ENCODE results near the gene AP1B1. TPM values are rescaled to one million over a fixed set of nuclear protein-coding genes. Genes with fewer than 3 reads are reported as not detected.

Gene AP1B1
- total and polyA plus RNA-seq, 2 of the 13 experiments (the other 11 are each of a cell fraction or from before 2014, with no cell fraction given) = 26.6 to 29.7 TPM

DNA sequence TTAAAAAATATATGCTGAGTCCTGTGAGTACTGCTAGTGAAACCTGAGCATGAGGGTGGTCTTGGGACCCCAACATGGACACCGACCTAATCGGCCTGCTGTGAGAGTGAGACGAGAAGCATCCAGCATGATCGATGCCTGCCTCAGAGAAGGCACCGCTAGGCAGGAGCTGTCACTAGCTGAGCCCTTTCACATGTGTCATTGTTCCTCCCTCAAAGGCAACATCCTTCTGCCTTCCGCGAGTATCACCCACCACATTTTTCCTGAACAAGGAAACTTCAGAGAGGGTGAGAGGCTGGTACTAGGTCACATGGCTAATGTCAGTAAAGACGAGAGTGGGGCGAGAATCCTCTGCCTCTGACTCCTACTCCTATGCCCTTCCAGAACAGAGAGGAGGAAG is 35.6 kb downstream of the AP1B1 start:
- CTCF ChIA-PET (ENCODE audit: low intra/inter-chr PET ratio, low total read pairs) = no interaction called here
- Histone ChIP-seq H4K20me1 (ENCODE audit: insufficient read depth, low read length) (no peaks in the 10 kb centered on the region), H3K27me3 (ENCODE audit: control insufficient read depth in 1 of 2, insufficient read depth in 2 of 2, low read length in 2 of 2) (no peaks in the 10 kb centered on the region), H2AFZ (ENCODE audit: low read length) (no peak overlapping the region), H3K4me1 (ENCODE audit: insufficient read depth, low read length) (no peaks in the 10 kb centered on the region), H3K27ac (ENCODE audit: extremely low read length, insufficient read depth, low read length) (no peak overlapping the region), H3K4me2 (ENCODE audit: low read depth, low read length) (no peak overlapping the region), H3K4me3 (replicated peaks in 1 of 3; ENCODE audit: insufficient read depth in 1 of 3, low read depth in 2 of 3, low read length in 3 of 3) (no peak overlapping the region), H3K9me3 (ENCODE audit: low read length) (no peaks in the 10 kb centered on the region), H3K9ac (ENCODE audit: insufficient read depth, low read depth, low read length) (no peak overlapping the region), H3K36me3 (replicated peaks in 1 of 2; ENCODE audit: control insufficient read depth in 1 of 2, insufficient read depth in 2 of 2, low read length in 2 of 2) (peaks cover 24 to 70% of the 10 kb centered on the region in 2 experiments), H3K79me2 (ENCODE audit: insufficient read depth, low read length) (no peaks in the 10 kb centered on the region)
- TF ChIP-seq, protein P1, sequence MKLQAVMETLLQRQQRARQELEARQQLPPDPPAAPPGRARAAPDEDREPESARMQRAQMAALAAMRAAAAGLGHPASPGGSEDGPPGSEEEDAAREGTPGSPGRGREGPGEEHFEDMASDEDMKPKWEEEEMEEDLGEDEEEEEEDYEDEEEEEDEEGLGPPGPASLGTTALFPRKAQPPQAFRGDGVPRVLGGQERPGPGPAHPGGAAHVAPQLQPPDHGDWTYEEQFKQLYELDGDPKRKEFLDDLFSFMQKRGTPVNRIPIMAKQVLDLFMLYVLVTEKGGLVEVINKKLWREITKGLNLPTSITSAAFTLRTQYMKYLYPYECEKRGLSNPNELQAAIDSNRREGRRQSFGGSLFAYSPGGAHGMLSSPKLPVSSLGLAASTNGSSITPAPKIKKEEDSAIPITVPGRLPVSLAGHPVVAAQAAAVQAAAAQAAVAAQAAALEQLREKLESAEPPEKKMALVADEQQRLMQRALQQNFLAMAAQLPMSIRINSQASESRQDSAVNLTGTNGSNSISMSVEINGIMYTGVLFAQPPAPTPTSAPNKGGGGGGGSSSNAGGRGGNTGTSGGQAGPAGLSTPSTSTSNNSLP (IDR thresholded peaks at IDR 0.05; ENCODE audit: low read depth, low read length) = no peak
- no peak for TF ChIP-seq MIER2 (CRISPR knock-in tag; IDR thresholded peaks at IDR 0.05)
- no peak for TF ChIP-seq REXO4 (CRISPR knock-in tag; IDR thresholded peaks at IDR 0.05; ENCODE audit: borderline replicate concordance)
- TF ChIP-seq, protein P2, sequence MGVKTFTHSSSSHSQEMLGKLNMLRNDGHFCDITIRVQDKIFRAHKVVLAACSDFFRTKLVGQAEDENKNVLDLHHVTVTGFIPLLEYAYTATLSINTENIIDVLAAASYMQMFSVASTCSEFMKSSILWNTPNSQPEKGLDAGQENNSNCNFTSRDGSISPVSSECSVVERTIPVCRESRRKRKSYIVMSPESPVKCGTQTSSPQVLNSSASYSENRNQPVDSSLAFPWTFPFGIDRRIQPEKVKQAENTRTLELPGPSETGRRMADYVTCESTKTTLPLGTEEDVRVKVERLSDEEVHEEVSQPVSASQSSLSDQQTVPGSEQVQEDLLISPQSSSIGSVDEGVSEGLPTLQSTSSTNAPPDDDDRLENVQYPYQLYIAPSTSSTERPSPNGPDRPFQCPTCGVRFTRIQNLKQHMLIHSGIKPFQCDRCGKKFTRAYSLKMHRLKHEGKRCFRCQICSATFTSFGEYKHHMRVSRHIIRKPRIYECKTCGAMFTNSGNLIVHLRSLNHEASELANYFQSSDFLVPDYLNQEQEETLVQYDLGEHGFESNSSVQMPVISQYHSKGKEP (CRISPR knock-in tag; IDR thresholded peaks at IDR 0.05) = no peak
- TF ChIP-seq, protein P3, sequence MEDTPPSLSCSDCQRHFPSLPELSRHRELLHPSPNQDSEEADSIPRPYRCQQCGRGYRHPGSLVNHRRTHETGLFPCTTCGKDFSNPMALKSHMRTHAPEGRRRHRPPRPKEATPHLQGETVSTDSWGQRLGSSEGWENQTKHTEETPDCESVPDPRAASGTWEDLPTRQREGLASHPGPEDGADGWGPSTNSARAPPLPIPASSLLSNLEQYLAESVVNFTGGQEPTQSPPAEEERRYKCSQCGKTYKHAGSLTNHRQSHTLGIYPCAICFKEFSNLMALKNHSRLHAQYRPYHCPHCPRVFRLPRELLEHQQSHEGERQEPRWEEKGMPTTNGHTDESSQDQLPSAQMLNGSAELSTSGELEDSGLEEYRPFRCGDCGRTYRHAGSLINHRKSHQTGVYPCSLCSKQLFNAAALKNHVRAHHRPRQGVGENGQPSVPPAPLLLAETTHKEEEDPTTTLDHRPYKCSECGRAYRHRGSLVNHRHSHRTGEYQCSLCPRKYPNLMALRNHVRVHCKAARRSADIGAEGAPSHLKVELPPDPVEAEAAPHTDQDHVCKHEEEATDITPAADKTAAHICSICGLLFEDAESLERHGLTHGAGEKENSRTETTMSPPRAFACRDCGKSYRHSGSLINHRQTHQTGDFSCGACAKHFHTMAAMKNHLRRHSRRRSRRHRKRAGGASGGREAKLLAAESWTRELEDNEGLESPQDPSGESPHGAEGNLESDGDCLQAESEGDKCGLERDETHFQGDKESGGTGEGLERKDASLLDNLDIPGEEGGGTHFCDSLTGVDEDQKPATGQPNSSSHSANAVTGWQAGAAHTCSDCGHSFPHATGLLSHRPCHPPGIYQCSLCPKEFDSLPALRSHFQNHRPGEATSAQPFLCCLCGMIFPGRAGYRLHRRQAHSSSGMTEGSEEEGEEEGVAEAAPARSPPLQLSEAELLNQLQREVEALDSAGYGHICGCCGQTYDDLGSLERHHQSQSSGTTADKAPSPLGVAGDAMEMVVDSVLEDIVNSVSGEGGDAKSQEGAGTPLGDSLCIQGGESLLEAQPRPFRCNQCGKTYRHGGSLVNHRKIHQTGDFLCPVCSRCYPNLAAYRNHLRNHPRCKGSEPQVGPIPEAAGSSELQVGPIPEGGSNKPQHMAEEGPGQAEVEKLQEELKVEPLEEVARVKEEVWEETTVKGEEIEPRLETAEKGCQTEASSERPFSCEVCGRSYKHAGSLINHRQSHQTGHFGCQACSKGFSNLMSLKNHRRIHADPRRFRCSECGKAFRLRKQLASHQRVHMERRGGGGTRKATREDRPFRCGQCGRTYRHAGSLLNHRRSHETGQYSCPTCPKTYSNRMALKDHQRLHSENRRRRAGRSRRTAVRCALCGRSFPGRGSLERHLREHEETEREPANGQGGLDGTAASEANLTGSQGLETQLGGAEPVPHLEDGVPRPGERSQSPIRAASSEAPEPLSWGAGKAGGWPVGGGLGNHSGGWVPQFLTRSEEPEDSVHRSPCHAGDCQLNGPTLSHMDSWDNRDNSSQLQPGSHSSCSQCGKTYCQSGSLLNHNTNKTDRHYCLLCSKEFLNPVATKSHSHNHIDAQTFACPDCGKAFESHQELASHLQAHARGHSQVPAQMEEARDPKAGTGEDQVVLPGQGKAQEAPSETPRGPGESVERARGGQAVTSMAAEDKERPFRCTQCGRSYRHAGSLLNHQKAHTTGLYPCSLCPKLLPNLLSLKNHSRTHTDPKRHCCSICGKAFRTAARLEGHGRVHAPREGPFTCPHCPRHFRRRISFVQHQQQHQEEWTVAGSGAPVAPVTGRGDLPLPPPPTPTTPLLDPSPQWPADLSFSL (CRISPR knock-in tag; IDR thresholded peaks at IDR 0.05) = no peak
- TF ChIP-seq CCDC6 (CRISPR knock-in tag; IDR thresholded peaks at IDR 0.05) = no peak
- TF ChIP-seq, protein P4, sequence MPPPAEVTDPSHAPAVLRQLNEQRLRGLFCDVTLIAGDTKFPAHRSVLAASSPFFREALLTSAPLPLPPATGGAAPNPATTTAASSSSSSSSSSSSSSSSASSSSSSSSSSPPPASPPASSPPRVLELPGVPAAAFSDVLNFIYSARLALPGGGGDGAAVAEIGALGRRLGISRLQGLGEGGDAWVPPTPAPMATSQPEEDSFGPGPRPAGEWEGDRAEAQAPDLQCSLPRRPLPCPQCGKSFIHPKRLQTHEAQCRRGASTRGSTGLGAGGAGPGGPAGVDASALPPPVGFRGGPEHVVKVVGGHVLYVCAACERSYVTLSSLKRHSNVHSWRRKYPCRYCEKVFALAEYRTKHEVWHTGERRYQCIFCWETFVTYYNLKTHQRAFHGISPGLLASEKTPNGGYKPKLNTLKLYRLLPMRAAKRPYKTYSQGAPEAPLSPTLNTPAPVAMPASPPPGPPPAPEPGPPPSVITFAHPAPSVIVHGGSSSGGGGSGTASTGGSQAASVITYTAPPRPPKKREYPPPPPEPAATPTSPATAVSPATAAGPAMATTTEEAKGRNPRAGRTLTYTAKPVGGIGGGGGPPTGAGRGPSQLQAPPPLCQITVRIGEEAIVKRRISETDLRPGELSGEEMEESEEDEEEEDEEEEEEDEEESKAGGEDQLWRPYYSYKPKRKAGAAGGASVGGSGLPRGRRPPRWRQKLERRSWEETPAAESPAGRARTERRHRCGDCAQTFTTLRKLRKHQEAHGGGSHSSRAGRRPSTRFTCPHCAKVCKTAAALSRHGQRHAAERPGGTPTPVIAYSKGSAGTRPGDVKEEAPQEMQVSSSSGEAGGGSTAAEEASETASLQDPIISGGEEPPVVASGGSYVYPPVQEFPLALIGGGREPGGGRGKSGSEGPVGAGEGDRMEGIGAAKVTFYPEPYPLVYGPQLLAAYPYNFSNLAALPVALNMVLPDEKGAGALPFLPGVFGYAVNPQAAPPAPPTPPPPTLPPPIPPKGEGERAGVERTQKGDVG (CRISPR knock-in tag; IDR thresholded peaks at IDR 0.05; ENCODE audit: borderline replicate concordance) = no peak
- TF ChIP-seq ZNF234 (CRISPR knock-in tag; conservative IDR thresholded peaks at IDR 0.05) = no peak
- no peak for TF ChIP-seq ZNF557 (CRISPR knock-in tag; IDR thresholded peaks at IDR 0.05)
- TF ChIP-seq ZNF792 (CRISPR knock-in tag; IDR thresholded peaks at IDR 0.05) = no peak
- no peak for TF ChIP-seq ZNF768 (CRISPR knock-in tag; IDR thresholded peaks at IDR 0.05)
- no peak for TF ChIP-seq GZF1 (CRISPR knock-in tag; IDR thresholded peaks at IDR 0.05)
- in situ Hi-C loops (cut with HindIII; ENCODE audit: extremely low pct_ligation_motif_present, low pct_unique_long_range_greater_than_20kb) = no loop called here
- DNase-seq (ENCODE audit: low spot score) (no peak), ATAC-seq (no peak), FAIRE-seq (no peak)
- POLR2A ChIA-PET = no interaction called here
- over 99% methylated on average over 9 of the region's 9 CpGs for WGBS (ENCODE audit: low lambda C conversion rate)
- no TSS peak for BruUV-seq (replicated peaks)
- intact Hi-C loops (cut with micrococcal nuclease; ENCODE audit: unreplicated experiment) = no loop called here

All from HepG2 (cell line).